ENCODE results near the gene HDAC2.

DNA sequence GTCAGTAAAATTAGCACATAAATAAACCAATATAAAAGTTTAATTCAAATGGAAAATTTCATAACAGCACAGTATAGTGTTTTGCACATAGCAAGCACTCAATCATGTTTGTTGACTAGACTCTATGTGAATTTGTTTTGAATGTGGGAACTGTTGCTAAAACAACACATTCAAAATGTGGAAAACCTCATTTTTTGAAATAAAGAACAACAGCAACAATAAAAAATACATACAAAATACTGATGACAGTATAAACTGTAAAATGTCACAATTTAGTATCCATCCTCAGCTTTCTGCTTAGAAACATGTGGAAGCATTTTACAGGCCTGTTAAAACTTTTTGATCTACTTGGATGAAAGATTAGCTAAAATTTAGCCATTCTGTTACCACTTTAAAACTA, 47.4 kb downstream of the HDAC2 start:
- TF ChIP-seq, protein P1, sequence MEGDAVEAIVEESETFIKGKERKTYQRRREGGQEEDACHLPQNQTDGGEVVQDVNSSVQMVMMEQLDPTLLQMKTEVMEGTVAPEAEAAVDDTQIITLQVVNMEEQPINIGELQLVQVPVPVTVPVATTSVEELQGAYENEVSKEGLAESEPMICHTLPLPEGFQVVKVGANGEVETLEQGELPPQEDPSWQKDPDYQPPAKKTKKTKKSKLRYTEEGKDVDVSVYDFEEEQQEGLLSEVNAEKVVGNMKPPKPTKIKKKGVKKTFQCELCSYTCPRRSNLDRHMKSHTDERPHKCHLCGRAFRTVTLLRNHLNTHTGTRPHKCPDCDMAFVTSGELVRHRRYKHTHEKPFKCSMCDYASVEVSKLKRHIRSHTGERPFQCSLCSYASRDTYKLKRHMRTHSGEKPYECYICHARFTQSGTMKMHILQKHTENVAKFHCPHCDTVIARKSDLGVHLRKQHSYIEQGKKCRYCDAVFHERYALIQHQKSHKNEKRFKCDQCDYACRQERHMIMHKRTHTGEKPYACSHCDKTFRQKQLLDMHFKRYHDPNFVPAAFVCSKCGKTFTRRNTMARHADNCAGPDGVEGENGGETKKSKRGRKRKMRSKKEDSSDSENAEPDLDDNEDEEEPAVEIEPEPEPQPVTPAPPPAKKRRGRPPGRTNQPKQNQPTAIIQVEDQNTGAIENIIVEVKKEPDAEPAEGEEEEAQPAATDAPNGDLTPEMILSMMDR (IDR thresholded peaks at IDR 0.05; ENCODE audit: low read length), result no peak
- TF ChIP-seq EZH2 (optimal IDR thresholded peaks at IDR 0.05; ENCODE audit: low read depth, low read length) (no peak), EZH2phosphoT487 (IDR thresholded peaks at IDR 0.05; ENCODE audit: low read length) (no peak)

Measured in MM.1S (cell line).